HS-27A (cell line): ENCODE measurements around the gene CMYA5.

Source experiments
- DNase-seq: peaks from one replicate; pipeline ENCODE4 v3.0.0-alpha.2; 2012; ENCODE audit warnings: low read depth, missing footprints

CMYA5 gene

DNA sequence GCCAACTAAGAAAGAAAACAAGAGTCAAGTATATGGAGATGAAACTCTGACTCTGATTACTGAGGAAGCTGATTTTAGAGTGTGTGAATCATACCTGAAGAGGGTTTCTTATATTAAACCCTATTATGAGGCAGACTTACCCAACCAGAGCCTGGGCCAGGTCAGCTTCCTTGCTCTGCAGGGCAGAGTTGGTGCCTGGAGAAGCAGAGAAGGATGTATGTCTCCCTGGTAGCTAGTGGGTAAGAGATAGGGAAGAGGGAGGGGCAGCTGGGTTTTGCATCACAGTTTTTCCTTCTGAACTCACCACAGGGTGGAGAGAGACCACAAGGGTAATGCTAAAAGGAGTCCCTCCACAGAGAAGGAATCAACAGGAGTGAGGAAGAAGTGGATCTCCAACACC, 104.1 kb downstream of the CMYA5 start:
- DNase-seq: no peak

DNA sequence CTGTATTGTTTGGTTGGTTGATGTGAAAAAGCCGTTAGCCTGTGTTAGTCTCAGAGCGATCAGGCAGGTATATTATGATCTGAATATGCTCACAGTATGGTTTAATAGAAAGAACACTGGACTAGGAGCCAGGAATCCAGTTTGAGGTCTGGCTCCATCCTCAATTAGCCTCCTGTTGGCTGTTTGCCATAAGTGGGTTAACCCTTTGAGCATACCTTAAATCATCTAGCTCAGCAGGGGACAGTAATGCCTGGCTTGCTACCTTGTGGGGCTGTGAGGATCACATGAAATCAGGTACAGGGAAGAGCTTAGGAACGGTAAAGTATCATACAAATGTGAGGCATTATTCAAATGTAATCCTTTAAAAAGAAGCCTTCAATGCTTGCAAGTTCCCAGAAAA, 104.7 kb downstream of the CMYA5 start:
- DNase-seq: no peak

DNA sequence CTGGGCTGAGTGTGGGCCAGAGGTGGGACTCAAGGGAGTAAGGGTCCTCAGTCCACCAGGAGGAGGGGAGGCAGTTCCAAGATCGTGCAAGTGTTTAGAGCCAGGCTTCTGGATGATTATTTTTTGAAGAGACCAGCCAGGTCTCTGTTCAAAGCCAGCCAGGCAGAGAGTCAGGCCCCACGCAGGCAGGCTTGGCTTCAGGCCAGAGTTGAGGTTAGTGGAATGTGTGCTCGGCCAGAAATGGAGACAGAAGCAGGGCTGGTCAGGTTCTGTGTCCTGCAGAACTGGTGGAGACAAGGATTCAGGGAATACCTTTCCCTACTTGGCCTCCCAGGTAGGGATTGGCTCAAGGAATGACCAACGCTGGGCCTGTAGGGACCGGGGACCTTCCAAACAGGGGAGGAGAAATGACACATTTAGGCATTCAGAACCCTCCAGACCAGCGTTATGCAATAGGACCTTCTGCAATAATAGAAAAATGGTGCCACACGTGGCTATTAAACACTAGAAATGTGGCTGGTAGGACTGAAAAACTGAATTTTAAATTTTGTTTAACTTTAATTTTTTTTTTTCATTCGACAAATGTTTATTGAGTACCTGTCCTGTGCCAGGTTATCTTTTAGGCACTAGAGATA, 106.2 kb downstream of the CMYA5 start:
- no peak for DNase-seq

DNA sequence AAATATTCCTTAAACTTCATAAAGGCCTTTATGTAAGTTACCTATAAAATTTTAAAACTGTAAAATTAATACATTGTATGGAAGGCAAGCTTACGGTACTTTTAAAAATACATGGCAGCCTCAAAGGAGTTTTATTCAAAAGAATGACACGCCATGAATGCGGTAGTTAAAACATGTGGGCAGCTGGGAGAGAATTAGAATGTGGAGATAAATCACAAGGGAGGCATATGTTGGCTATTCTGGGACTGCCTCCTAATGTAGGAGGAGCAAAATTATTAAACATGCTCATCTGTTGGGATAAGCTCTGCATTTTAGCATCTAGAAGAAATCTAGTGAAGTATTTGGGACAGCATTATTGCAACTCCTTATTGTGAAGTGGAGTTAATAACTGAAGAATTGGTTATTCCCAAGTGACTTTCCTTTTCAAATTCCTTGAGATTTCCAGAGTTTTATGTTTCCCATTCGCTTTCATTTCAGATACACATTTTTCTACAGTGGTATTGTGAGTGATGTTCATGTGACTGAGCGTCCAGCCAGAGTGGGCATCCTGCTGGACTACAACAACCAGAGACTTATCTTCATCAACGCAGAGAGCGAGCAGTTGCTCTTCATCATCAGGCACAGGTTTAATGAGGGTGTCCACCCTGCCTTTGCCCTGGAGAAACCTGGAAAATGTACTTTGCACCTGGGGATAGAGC, 109.4 kb downstream of the CMYA5 start:
- DNase-seq: no peak

DNA sequence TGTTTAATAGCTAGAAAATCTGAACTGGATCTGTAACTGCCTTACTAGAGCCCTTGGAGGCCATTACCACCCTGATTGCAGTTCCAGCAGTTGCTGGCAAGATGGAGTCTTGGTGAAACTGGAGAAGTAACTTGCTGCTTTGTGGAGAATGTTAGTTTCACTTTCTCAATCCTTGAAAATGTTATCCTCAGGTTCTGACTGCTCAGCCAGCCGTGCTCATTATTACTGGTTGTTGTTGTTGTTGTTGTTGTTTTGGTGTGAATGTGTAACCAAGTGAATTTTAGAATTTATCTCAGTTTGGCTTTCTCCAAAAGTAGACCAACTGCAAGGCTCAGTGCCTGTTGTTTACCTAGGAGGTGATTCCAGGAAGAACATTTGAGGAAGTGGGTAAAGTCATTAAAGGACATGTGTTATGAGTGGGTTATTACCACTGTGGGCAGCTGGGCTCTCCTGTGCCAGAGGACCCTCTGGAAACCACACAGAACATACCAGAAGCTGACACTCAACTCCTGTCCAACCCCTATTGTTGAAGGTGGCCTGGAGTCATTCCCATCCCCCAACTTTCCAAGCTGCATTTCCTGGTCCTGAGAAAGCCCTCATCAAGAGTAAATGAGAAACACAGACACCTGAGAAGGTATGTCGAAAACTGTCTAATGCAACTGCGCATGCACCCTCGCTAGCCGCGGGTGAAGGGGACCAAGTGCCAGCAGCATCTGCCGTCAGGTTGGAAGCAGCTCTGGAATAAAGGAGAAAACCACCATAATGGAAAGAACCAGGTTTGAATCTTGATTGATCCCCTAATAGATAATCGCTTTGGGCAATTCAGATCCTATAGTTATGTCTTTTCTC, 111.6 kb downstream of the CMYA5 start:
- no peak for DNase-seq

DNA sequence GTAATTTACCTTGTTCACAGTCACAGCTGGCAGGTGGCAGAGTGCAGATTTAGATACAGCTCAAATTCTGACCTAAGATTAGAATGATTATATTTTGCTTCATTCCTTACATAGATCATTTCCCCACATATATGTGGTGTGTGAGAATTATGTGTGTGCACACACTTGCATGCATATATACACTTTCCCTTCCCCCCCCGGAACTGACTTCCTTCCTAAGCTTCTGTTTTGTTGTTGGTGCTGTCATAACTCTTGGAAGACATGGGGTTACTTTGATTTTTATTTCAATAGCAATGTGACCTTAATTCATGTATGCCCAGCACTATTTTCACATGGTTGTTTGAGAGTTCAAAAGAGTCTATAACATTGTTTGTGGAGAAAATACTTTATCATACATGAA, 112.8 kb downstream of the CMYA5 start:
- no peak for DNase-seq

DNA sequence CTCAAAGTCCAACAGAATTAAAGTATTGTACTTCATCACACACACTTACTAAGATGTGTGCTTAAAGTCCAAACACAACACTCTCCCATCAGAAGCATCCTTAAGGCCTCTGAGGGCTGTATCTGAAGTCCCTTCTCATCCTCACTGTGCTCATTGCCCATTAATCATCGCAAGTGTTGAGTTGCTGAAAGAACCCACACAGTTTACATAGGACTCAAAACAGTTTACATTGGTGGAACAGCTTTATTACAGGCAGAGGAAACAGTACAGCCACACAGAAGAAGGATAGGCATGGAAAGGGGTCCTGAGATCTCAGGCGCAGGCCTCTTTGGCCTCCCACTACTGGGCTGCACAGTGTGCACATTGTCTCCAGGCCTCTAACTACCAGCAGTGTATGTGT, 113.4 kb downstream of the CMYA5 start:
- DNase-seq: no peak

DNA sequence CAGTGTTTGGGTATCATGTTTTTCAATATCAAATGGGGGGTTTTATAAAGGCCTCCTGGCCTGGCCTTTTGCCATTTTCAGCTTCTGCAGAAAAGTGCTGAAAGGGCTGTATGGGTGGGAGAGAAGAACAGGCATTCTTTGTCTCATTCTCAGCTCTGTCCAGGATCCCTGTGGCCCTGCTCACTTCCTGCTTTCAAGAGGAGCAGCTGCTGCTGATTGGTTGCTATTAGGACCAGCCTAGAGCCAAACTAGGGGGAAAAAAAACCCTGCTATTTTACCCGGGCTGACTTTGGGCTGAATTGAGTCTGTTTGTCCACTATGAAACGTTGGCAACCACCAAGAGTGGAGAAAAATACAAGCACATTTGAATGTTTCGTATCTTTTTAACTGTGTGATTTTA, 117.1 kb downstream of the CMYA5 start:
- no peak for DNase-seq

DNA sequence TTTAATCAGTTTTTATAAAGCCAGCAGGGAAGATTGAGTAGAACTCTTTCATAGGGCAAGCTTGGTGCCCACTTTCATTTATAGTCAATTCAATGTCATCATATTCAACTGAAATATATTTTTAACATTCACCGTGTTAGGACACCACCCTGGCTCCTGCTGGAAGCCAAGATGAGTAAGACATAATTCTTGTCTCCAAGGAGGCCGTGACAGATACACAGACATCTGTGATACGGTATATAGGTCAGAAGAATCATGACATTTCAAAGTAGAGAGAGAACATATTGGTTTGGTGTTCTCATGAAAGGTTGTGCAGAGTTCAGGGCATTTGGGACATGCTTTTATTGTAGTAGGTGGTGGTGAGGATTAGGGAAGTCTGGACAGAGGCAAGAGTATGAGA, 120.1 kb downstream of the CMYA5 start:
- no peak for DNase-seq

DNA sequence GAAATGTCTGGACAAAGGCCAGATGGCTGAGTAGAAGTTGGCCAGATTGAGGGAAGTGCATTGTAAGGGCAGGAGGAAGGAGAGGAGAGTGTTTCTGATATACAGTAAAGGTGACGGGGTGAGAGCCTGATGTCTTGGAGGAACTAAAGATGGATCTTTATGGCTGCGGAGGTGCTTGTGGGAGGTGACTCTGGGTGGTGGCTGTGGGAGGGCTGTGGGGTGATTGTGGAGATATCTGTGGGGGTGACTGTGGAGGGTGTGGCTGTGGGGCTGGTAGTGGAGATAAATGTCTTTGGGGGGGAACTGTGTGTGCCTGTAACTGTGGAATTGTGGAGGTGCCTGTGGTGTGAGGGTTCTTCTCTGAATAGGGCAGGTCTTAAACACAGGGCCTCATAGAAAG, 121.4 kb downstream of the CMYA5 start:
- DNase-seq: no peak

DNA sequence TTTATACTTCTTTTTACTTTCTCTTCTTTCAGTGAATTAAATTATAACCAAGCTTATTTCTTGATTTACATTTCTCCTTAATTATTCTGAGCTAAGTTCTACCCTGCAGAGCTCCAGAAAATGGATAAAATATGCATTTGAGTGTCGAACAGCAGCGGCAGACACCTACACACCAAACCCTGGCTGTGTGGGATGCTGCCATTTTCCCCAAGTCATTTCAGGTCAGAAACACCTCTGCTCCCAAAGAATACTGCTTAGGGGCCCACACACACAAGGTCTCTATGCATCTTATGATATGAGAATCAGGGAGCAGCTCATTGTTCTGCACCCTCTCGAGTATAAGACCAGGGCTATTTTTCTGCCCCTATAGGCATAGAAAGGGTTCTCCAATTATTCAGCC, 122.3 kb downstream of the CMYA5 start:
- DNase-seq: no peak

DNA sequence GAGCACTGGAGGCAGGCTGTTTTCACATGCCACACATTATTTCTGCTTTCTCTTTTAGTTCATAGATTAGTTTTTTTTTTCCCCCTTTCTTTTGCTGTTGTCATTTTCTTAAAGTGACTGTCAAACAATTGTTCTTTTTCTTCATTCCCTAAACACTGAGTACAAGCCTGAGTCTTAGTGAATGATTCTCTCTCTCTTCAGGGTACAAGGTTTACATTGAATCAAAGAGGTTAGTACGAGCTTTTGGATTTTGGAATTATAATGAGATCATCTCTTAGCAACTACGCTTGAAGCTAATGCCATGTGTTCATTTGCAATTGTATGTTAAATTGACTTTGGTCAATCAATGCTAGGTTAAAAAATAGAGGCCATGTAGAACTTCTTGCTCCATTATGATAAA, 125.1 kb downstream of the CMYA5 start:
- no peak for DNase-seq

DNA sequence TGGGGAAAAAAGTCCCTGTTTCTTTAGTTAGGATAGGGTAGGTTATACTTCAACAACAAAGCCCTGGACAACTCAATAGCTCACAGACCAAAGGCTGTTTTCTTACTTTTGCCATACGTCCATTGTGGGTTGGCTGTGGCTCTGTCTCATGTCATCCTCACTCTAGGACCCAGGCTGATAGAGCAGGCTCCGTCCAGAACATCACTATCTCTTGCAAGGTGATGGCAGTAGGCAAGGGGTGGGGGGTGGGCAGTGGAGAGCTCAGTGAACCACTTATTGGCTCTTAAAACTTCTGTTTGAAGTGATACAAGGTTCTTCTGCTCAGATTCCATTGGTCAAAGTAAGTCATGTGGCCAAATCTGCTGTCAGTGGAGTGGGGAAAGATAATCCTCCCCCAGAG, 126.4 kb downstream of the CMYA5 start:
- no peak for DNase-seq

DNA sequence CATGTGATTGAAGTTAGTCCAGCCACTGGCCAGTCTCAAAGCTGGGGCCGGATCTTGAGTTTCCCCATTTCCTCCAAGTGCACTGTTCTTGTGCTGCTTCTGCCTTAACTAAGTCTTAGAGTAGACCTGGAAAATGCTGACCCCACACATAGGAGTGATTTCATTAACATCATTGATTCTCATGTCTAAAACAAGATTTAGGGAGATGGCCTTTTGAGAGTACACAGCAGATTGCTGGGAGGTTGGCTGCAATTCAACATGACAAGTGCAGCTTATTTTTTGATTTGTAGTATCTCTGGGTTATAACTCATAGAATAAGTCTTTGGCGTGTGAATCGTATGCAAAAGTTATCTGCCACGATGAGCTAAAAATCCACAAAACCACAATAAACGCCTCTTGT, 131.0 kb downstream of the CMYA5 start:
- DNase-seq: no peak

DNA sequence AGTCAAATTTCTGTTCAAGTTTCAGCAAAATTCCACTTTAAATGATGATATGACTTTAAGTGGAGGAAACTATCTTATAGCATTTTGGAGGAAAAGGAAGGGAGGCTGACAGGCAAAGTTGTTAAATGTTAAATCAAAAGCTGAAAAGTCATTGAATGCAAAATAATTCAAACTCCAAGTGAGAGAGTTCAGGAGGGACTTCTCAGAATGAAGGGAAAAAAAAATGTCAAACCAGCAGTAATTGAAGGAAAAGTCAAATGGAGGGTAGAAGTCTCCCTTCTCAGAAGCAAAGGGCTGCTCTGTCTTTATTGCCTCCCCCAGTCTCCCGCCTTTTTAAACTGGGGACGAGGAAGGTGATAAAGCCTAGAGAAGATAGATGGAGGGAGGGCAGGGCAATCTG, 134.8 kb downstream of the CMYA5 start:
- DNase-seq: no peak

DNA sequence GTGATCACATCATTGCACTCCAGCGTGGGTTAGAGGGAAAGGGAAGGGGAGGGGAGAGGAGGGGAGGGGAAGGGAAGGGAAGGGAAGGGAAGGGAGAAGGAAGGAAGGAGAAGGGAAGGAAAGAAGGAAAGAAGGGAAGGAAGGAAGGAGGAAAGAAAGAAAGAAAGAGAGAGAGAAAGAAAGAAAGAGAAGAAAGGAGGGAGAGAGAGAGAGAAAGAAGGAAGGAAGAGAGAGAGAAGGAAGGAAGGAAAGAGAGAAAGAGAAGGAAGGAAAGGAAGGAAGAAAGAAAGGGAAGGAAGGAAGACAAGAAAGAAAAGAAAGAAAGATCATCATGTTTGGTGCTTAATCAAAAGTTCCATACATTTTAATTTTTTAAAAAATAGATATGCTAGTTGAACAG, 136.2 kb downstream of the CMYA5 start:
- DNase-seq: no peak

DNA sequence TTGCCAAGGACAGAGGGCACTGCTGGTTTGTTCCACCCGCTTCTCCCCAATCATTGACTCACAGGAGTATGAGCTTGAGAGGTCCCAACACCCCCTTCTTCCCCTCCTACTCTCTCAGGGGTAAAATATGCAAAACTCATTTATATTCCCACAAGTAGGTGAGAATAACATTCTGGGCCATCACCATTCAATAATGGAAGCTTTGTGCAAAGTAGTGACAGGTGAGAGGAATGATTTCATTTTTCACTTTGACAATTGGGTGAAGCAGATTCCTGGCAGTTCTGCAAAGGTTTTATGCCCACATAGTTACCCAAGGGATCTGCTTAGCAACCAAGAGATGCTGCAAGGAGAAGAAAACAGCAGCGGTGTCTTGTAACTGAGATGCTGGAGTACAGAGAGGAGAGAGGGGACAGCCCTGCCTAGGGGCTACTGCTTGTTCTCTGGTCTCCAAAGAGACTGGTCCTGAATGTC, 137.6 kb downstream of the CMYA5 start:
- DNase-seq: no peak

DNA sequence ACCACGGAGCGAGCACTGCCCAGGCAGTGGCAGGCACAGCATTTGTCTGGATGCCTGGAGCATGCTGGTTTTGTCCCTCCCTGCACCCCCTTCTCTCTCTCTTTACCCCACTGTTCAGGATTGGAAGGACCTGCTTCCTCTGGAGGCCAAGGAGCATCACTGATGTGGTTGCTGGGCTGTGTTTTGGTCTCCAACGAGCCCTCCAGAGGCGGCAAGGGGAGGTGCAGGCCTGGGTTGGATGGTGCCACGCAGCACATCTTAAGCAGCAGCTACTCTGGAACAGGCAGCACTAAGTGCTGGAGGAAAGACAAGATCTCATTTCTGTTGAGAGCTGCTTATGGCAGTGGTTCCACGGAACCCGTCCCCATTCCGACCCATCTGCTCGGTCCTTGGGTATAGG, 139.6 kb downstream of the CMYA5 start:
- no peak for DNase-seq

DNA sequence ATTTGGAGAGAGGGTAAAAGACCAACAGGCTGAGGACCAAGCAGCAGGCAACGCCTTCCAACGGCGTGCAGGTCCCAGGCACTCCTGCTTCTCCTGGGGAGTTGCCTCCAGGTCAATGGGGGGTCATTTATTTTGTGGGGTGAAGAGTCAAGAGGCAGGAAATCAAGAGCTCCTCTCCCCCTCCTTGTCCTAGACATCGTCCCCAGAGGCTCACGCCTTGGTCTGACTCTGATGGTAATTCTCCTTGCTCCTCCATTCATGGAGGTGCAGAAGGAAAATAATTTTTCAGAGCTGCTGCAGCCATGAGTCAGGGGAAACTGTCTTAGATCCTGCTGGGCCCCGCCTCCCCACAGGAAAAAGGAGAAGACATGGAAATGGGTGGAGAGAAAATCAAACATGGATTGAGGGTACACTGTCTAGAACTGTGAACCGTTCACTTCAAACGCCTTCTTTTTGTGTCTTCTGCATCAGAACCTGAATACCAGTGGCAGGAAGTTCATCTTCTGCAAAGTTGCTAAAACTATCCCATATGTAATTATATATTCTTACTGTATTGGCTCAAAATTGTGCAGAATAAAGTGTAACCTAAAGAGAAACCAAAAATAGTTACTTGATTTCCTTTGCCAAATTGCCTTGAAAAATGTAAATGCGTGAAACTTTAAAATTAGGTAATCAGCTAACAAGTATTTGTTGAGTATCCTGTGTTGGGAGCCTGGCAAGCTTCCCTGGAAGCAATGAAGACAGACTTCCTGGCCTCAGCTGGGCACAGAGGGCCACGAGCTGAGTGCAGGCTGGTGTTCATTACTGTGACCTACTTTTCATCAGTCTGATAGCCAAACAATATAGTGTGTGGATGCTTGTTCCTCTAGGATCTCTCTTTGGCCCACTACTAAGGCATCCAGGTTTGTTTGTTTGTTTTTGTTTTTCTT, 142.0 kb downstream of the CMYA5 start:
- no peak for DNase-seq

DNA sequence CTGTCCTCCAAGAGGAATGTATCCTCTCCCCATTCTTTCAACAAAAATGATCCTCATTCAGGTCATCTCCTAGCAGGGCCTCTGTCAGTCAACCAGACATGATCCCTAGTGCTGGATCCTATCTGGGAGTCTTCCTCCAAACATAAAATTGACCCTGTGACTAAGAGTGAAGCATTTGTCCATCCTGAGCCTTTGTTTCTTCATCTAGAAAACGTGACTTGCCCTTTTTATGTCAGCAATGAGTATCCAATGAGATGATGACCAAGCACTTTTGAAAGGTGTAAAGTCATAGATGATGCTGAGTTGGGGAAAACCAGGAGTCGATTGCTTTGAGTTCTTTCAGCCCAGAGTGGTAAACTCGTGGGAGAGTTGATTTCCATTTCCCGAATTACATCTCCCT, 143.3 kb downstream of the CMYA5 start:
- no peak for DNase-seq

DNA sequence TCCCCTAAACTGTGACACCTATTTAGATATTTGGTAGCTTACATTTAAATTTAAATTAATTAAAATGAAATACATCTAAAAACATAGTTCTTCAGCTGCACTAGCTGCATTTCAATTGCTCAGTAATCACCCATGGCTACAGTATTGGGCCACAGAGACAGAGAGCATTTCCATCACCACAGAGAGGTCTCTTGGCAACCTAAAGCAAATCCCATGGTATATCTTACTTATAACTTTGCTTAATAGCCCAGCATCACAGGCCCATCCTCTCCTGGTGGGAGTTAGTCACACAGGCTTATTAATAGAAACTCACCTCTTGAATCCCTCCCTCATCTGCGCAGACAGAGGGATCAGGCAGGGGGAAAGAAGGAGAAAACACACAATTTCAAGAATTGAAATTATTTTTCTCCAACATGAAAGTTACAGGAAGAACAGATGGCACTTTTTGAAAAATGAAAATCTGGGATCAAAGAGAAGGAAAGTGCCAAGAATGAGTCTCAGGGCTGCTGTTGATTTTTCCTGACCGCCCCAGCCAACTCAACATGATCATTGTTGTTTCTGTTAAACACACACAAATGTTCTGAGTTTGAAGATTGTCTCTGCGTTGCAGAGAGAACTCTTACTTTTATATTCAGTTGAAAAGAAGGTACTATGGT, 144.6 kb downstream of the CMYA5 start:
- DNase-seq: no peak
